GM21528 (cell line): ENCODE data around the gene ZMAT5.

ENCODE experiments used
- ATAC-seq: cut with Tn5 transposase; IDR thresholded peaks from one replicate; pipeline ENCODE4 v1.9.1; 2021; ENCODE audit warnings: mild to moderate bottlenecking, moderate library complexity; ENCODE audit not compliant: unreplicated experiment, low FRiP score

ZMAT5 gene

DNA sequence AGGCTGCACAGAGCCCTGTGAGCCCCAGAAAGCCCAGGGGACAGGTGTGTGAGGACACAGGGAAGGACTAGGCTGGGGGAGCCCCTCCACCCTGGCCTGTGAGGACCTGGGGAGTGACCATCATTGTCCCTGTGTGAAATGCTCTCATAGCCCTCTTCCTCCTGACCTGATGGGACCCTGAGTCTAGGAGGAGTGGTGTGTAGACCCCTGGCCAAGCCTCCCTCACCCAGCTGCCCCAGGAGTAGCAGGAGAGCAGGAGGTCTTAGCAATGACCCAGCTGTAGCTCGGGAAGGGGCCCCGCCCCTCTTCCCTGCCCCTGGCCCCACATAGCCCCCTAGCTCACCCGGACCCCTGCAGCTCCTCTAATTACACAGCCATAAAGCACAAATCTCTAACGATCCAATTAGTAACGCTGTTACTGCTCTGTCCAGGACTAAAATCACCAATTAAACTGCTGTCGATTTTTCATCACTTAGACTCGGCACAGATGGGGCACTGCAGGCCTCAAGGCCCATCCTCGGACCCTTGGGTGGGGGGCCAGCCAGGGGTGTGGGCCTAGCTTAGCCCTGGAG is 53.6 kb downstream of the ZMAT5 start:
- ATAC-seq, result no peak

DNA sequence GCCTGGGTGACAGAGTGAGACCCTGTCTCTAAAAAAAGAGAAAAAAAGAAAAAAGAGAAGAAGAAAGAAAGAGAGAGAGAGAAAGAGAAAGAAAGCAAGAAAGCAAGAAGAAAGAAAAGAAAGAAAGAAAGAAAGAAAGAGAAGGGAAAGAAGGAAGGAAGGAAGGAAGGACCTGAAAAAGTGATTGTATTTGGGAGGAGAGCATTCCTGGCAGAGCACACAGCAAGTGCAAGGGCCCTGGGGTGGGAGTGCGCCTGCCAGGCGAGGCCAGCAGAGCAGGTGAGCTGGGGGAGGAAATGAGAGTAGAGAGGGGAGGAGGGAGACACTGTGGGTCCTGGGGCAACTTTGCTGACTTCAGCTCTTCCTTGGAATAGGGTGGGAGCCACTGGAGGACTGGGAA is 54.7 kb downstream of the ZMAT5 start:
- no peak for ATAC-seq

DNA sequence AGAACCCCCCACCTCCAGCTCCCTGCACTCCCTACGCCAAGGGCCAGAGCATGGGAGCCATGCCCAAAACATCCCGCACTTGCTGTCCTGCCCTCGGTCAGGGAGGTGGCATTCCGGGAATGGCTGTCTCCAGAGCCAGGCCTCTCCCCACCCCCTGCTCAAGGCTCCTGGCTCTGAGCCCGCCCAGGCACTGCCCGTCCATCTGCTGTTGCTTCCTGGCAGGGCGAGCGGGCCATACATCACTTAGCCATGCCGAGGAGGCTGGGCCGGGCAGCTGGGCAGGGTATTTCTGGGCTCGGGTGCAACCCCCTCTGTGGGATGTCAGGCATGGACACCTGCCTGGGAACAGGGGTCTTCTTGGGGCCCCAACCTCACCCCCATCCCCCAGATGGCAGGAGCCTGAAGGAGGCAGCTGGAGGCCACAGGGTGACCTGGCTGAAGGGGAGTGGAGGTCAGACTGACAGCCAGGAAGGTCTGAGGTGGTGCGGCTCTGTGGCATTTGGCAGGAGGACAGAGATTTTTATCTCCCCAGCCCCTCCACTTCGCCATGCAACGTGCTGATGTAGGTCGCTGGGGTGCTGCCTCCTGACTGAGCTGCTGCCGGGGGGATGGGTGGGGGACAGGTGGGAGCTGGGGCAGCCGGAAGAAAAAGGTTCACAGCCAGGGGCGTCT is 55.7 kb downstream of the ZMAT5 start:
- no peak for ATAC-seq

DNA sequence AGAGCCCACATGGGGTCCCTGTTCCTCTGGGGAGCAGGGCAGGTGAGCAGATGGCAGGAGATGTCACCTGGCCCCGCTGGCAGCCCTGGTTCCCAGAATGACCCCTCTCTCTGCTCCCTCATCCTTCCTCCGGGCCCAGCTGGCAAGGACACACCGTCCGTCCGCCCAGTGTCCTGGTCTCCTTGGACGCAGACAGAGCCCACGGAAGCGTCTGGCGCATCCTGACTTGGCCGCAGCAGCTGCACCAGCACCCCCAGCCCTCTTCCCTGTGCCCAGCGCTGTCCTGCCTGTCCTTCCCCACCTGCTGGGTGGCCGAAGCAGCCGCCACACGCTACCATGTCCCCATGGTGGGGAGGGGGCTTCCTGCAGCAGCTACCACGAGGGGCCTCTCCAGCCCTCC is 56.6 kb downstream of the ZMAT5 start:
- no peak for ATAC-seq

DNA sequence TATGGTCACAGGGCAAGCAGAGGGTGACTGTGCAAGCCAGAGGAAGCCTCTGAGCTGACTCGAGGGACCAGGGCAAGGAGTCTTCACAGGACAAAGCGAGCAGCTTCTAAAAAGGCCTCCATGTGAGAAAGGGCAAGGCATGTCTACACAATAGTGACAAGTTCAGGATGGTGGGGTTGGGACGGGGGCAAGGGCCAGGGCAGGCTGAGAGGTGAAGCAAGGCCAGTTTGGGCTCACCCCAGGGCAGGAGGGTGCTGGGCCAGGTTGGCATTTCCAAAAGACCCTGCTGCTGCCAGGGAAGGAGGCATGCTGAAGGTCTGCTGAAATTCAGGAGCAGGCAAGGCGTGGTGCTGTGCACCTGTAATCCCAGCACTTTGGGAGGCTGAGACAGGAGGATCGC is 59.3 kb downstream of the ZMAT5 start:
- ATAC-seq, result no peak

DNA sequence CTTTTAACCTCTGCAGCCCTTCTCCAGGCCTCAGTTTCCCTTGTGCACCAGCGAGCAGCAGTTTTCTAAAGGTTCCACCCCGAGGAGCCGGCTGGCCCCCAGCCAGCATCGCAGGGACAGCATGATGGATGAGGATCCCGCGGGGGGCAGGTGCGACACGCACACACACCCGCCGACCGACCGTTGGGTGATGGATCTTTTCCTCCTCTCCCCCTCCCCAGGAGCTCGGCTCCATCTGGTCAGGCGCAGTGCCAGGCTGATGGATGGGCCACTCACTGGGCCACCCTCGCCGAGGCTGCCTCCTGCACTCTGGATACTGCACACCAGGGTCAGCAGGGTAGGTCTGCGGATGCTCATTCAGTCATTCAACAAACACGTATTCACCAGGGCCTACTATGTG is 59.8 kb downstream of the ZMAT5 start:
- no peak for ATAC-seq

DNA sequence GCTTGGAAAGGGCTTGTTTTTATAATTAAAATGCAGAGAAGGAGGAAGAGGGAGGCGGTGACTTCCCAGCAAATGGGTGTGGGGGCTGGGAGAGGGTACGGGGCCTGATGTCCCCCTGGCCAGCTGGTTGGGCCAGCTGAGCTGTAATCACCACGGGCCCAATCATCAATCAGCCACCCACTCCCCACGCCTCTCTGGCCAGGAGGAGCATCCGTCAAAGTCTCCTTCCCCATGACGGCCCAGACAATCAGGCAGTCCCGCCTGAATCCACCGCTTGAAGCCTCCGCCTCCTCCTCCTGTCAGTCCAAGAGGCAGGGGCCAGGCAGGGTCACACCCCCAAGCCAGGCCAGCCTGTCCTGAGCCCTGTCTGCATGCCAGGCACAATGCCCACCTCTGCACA is 60.3 kb downstream of the ZMAT5 start:
- no peak for ATAC-seq

DNA sequence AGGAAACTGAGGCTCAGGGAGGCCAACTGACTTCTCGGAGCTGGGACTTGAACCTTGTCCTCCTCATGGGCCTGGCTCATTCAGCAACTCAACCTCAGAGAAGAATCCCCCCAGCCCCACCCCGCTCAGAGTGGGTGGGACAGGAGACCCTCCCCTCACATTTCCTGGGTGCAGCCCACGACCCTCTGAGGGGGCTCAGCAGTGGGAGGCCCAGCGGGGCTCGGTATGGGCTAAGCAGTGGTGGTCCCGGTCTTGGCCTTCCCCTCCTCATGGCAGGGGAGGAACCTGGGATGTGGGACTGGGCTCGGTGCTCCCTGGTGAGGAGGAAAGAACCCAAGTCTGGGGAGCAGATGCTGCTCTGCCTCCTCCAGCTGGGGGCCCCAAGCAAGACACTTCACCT is 61.2 kb downstream of the ZMAT5 start:
- no peak for ATAC-seq

DNA sequence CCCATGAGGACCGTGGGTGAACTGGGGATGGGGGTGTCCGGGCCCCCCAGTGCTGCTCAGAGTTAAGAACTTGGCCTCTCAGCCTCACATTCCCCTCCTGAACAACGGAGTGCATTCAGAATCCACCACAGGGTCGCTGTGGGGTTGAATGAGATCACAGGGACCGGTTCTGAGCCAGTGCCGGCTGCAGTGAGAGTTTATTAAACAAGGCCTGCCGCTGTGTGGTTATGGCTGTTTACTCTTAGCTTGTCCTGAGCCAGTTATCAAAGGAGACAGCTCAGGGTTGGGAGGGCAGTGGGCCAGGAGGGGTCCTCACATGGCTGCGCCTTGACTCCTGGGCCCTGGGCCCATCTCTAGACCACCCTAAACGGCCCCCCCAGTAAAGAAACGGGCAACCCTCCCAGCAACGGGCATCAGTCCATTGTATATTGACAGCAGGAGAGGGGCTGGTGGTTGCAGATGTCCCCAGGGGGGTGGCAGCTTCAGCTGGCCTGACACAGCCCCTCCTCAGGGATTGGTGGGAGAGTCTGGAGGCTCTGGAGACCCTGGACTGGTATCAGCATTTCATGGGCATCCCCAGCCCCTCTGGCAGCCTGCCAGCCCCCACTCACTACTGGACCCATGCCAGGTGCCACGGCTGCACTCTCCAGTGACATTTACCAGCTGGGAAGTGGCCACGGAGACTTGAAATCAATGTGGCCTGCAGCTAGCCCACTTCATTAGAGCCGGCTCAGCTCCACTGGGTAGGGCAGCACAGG is 62.1 kb downstream of the ZMAT5 start:
- no peak for ATAC-seq

DNA sequence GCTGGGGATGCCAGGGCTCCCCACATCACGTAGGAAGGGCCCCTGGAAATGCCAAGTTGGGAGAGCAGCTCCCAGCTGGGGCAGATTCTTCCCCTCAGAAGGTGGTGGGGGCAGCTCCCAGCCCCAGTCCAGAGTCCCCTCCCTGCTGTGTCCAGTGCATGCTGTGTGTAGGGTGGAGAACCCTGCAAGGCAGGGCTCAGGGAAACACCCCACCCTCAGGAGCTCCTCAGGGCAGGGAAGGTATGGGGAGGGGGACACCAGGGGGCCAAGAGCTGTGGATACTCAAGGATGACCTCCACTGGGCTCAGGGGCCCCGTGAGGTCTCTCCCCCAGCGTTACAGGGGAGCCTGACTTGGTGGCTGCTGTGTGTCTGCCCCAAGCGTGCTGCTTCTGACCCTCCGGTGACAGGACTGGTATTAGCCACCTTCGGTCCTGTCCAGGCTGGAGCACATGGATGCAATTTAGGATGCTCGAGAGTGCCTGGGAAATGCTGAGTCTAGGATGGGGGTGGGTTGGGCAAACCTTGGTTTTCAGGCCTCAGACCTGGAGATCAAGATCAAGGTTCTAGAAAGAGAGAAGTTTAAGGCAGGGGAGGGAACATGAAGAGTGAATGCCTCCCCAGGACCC is 63.1 kb downstream of the ZMAT5 start:
- no peak for ATAC-seq

DNA sequence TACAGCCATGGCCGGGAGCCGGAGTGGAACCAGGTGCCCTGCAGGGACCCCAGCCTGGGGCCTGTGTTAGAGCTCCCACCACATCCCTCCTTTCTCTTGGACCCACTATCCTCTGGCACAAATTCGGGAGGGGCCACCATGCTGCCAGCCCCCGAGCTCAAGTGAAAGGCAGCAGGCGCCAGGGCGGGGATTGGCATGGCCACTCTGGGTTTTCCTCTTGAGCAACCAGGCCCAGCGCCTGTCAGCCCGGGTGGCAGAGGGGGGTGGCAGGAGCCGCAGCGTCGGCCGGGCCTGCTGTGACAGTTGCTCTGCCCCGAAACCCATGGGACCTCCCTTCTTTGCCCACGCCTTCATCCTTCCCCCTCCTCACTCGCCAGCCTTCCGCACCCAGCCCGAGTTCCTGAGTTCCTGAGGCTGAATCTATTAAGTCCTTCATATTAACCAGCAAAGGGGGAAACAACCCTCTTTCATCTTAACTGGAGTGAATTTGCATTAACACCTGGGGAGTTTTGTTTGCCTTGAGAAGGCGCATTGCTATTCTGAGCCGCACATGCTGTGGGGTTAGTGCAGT is 63.8 kb downstream of the ZMAT5 start:
- ATAC-seq, result no peak

DNA sequence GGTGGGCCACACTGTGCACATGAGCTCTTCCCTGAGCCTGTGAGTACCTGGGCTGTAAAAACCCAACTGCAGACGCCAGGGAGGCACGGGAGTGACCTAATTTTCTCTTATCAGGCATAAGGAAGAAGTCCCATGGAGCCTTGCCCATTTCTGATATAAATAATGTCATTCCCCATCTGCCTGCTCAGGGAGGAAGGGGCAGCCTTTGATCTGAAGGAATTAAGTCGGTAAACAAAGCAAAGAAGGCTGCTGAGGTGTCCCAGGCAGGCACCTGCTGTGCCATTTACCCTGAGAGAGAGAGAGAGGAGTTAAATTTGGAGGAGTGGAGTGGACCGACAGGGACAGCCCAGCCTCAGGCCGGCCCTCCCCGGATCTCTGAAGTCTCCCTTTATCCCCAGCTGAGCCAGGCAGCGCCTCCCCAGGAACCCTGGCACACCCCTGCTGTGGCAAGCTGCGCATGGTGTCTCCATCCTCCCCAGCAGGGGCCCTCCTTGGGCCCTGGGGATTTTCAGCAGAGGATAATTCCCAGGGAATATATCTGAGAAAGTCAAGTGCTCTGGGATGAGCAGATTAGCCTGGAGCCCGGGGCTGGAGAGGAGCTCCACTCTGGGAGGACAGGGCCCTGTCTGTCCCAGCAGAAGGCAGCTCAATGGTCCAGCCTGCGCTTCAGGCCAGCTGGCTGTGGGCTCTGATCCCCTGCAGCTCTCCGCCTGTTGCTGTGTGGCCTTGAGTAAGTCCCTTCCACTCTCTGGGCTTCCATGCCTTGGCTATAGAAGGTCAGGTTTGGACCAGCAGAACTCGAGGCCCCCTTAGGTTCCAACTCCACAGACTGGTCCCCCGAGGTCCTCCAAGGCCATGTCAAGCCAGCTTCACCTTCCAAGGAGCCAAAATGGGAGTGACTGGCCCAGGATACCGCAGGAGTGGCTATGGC is 64.5 kb downstream of the ZMAT5 start:
- no peak for ATAC-seq

DNA sequence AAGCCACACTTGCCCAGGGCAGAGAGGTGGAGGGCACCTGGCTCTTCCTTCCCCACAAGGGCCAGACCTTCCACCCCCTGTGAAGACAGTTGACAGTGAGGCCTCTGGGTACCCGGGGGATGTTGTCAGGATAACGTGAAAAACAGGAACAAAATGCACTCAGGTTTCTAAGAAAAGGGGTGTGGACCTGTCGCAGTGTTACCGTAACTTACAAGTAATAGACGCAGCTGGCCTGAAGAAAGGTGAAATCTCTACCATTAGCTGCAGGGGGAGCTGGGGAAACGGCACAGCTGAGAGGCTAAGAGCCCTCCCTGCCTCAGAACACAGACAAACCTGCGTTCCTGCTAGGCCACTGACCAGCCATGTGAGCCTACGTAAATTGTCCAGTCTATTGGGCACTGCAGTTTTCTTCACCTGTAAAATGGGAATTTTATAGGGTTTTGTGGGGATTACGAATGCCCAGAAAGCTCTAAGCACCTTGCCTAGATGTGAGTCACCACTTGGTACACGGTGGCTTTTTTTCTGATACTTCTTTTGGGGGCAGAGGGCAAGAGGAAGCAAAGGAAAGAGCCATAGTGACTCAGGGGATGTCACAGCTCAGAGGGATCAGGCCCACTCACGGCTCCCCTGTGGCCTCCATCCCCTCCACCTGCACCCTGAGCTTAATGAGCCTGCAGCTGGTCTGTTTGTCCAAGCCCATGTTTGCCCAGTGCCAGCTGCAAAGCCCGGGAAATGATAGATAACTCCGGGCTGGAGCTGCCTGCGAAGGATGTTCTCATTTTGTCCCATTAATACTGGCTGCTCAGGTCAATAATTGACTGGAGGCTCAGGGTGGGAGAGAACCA is 65.4 kb downstream of the ZMAT5 start:
- ATAC-seq, result no peak

DNA sequence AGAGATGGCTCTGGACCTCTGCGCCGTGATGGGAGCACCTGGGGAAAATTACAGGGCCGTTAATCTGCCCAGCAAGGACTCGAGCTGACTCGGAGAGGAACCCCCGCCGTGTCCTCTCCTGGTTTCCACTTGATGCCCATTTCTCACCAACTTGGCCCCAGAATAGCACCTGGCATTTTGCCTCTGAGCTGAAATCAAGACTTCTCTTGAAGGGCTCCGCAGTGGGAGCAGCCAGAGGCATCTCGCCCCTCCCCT is 66.0 kb downstream of the ZMAT5 start:
- no peak for ATAC-seq

DNA sequence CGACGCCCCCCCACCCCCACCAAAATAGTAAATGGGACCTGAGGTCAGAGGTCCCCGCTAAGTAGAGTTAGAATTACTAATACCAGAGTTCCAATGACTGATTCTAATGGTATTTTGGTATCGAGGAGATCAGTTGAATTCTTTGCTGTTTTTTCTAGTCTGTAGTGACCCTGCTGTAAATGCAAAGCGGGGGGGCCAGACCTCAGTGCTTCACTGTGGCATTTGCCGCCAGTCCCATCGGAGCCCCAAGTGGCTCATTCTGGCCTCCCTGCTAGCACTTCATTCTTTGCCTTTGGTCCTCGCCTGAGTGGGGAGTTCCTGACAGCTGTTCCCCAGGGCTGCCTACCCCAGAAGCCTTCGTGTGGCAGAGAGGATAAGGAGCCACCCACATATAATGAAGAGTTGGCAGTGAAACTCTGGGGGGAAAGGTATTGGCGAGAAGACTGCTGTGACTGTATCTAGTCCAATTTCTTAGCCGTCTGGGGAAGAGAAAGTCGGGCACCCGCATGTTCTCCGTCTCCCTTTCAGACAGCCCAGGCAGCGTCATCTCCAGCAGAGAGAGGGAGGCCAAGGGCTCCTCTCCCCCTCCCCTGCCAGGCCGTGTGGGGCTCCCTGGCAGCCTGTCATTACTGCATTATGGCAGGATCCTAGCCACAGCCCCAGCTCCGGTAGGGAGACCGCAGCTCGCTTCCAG is 66.5 kb downstream of the ZMAT5 start:
- no peak for ATAC-seq

DNA sequence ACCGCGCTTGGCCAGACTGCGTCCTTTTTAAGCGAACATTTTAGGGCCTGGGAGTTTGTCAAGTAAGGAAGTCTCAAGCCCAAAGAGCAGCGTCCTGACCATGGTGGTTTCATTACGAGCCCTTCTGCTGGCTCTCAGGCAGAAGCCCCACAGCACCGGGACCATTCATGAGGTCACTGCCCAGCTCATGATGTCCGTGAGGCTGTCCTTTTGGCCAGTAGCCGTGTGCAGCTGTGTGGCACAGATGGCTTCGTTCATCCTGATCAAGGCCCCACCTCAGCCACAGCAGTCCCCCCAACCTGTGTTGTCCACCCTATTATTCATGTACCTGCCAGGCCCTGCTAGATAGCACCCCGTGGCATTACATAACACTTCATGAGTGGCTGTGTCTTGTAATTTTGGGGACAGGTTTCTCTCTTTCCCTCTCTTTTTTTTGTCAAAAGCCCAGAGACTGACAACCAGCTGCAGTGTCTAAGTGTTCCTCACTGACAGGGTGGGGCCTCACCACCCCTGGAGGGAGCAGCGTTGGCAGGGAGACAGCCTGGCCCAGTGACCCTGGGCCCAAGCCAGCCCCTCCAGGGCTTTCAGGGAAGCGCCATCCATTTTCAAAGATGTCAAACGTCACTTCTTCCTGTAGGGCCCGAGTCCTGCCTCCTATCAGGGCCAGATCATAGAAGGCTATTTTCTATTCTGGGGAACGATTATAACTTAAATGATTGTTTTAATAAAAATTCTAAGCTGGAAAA is 68.8 kb downstream of the ZMAT5 start:
- no peak for ATAC-seq

DNA sequence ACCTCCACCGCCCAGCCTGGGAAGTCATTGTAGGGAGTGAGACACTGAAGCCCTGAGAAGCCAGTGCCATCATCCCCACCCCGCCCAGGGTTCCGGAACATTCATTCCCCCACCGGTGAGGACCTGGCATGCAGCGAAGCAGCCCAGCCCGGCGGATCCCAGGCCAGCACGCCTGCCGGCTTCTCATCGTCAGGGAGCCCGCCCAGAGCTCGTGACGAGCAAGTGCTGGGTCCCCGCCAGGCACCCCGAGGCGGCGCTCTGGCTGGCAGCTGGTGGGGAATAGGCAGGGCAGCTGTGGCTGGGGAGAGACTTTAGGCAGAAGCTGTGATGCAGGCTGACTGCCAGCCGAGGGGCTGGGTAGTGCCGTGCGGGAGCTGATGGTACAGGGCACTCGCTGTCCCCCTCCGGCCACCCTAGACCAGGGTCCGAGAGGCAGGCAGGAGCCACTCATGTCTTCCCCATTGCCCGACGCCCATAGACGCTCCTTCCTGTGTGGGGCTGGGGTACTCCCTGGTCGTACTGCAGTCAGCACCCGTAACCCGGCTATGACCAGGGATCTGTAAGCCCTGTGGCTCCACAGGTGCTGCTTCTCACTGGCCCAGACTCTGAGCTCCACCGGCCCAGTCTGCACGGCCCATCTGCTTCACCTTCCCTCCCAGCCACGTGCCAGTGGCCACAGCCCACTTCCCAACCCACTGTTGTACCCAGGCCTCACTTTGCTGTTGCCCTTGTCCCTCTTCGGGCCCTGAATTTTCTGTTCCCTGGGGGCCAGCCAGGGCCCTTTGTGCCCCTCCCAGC is 71.5 kb downstream of the ZMAT5 start:
- no peak for ATAC-seq

DNA sequence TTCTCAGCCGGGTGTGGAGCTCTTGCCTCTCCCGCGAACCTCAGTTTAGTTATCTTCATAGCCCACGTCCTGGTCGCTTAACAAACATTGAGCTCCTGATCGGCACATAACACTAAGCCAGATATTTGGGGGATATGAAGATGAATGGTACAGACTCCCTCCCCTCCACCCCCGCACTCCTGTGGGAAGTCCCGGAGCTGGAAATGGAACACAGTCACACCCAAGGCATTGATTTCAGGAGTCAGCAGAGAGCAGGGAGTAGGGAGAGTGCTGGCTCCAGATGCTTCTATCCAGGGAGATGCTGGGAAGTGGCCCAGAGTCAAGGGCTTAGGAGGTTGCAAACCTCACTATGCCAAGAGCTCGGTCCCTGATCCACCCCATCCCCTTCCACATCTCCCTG is 73.1 kb downstream of the ZMAT5 start:
- ATAC-seq, result no peak
